ENCODE measurements around the gene NRIP3. TPM values are rescaled to one million over a fixed set of nuclear protein-coding genes. Genes with fewer than 3 reads are reported as not detected.

NRIP3 gene
- total and polyA plus RNA-seq, 9 donors: 0.24 to 16.9 (median 0.99) TPM

GRCh38 chr11:8956860-8957259 is 46.9 kb downstream of the NRIP3 start:
- no peak for TF ChIP-seq POLR2A (IDR thresholded peaks at IDR 0.05)
- TF ChIP-seq EP300 (IDR thresholded peaks at IDR 0.05): no peak
- no peak for TF ChIP-seq CTCF (IDR thresholded peaks at IDR 0.05)
- H3K36me3 ChIP-seq: no peaks in the 10 kb centered on the region
- no peak for DNase-seq
- 80 to 86% (median 83%) methylated on average over 4 of the region's 4 CpGs for WGBS, 3 donors
- peaks cover 3% of the 10 kb centered on the region for H3K4me1 ChIP-seq (ENCODE audit: insufficient read depth)
- H3K4me3 ChIP-seq: no peak overlapping the region
- intact Hi-C loops (cut with DNase I): loop anchor here in 1 of 4 donors (5.0 kb wide), 2 partner anchors 40 to 270 kb away; no protein-coding TSS in a partner anchor
- H3K27ac ChIP-seq: no peak overlapping the region
- H3K27me3 ChIP-seq: no peaks in the 10 kb centered on the region
- no peaks in the 10 kb centered on the region for H3K9me3 ChIP-seq

GRCh38 chr11:8948886-8949285 is 54.9 kb downstream of the NRIP3 start:
- H3K4me3 ChIP-seq: no peak overlapping the region
- TF ChIP-seq CTCF (IDR thresholded peaks at IDR 0.05): no peak
- TF ChIP-seq EP300 (IDR thresholded peaks at IDR 0.05): no peak
- no peak for TF ChIP-seq POLR2A (IDR thresholded peaks at IDR 0.05)
- 76 to 90% (median 83%) methylated on average over 3 of the region's 3 CpGs for WGBS, 3 donors
- H3K4me1 ChIP-seq (ENCODE audit: insufficient read depth): no peaks in the 10 kb centered on the region
- intact Hi-C loops (cut with DNase I): no loop called here
- no peaks in the 10 kb centered on the region for H3K36me3 ChIP-seq
- no peak overlapping the region for H3K27ac ChIP-seq
- no peak for DNase-seq
- no peaks in the 10 kb centered on the region for H3K27me3 ChIP-seq
- no peaks in the 10 kb centered on the region for H3K9me3 ChIP-seq

GRCh38 chr11:8947230-8947943 is 56.4 kb downstream of the NRIP3 start:
- no peak for DNase-seq
- intact Hi-C loops (cut with DNase I): no loop called here
- Histone ChIP-seq H3K4me3 (no peak overlapping the region), H3K27me3 (no peaks in the 10 kb centered on the region), H3K9me3 (no peaks in the 10 kb centered on the region), H3K27ac (no peak overlapping the region), H3K4me1 (ENCODE audit: insufficient read depth) (no peaks in the 10 kb centered on the region), H3K36me3 (no peaks in the 10 kb centered on the region)
- no peak for TF ChIP-seq EP300 (IDR thresholded peaks at IDR 0.05)
- no peak for TF ChIP-seq POLR2A (IDR thresholded peaks at IDR 0.05)
- TF ChIP-seq CTCF (IDR thresholded peaks at IDR 0.05): no peak
- WGBS, 3 donors: 68 to 79% (median 72%) methylated on average over 4 of the region's 4 CpGs

- TF ChIP-seq POLR2A (IDR thresholded peaks at IDR 0.05) (no peak), EP300 (IDR thresholded peaks at IDR 0.05) (no peak), CTCF (IDR thresholded peaks at IDR 0.05) (no peak)
- 74% methylated on average over 5 of the region's 5 CpGs for WGBS, 3 donors
- no peaks in the 10 kb centered on the region for H3K27me3 ChIP-seq
- H3K9me3 ChIP-seq: no peaks in the 10 kb centered on the region
- intact Hi-C loops (cut with DNase I): no loop called here
- H3K36me3 ChIP-seq: no peaks in the 10 kb centered on the region
- peaks cover 1% of the 10 kb centered on the region for H3K4me1 ChIP-seq (ENCODE audit: insufficient read depth)
- no peak within 1 kb of the TSS for H3K4me3 ChIP-seq
- no peak for DNase-seq
- H3K27ac ChIP-seq: no peak within 1 kb of the TSS
Observed at GRCh38 chr11:8942518-8943066, 61.2 kb downstream of the NRIP3 start, which contains the start of gene ASCL3. ASCL3 (minus strand) TSS chr11:8943016; CDS start chr11:8938161, 4,855 bp downstream.

All from ovary (tissue), 9 donors.